Endothelial cell of umbilical vein (primary cell): ENCODE results near the gene BMPR1A. TPM values are rescaled to one million over a fixed set of nuclear protein-coding genes. Genes with fewer than 3 reads are reported as not detected.

Source experiments
- BruUV-seq: library from RNA; stranded (reverse); fragments of 400-500 nt; replicated peaks from 2 replicates; lab custom pipeline; 2021; lab: Mats Ljungman, UMichigan
- CTCF ChIA-PET: fragments of 300-600, 350-600 bp; sonication (Branson Sonifier 250); formaldehyde crosslinking; loops from one replicate; lab custom pipeline; 2021; ENCODE audit warnings: antibody characterized with exemption, inconsistent platforms; lab: Charles Lee
- POLR2A ChIA-PET: fragments of 300-600, 350-600 bp; sonication (Branson Sonifier 250); formaldehyde crosslinking; loops from one replicate; lab custom pipeline; 2021; ENCODE audit warnings: antibody characterized with exemption, inconsistent platforms; lab: Charles Lee
- DNase-seq: peaks from one replicate; pipeline ENCODE4 v3.0.0-alpha.2; 2011; ENCODE audit warnings: low read depth, low spot score
- FAIRE-seq: peaks from 2 replicates; lab custom pipeline; 2011; peaks lifted over from hg19 to GRCh38; lab: Jason Lieb, UNC
- H2AFZ ChIP-seq: 2 replicates; pipeline ENCODE4 v1.6.0; 2012; ENCODE audit warnings: low read depth, low read length, control low read depth, inconsistent platforms
- H3K27ac ChIP-seq: 2 replicates; pipeline ENCODE4 v1.5.1; 2011; ENCODE audit warnings: low read depth, mild to moderate bottlenecking, control low read depth, low read length, moderate library complexity; ENCODE audit not compliant: insufficient read depth
- H3K27me3 ChIP-seq, 2 experiments: 2 replicates each; pipeline versions ENCODE4 v1.6.0 to v1.6.1; 2011; ENCODE audit warnings: low read length in 2 of 2, mixed read lengths in 1 of 2; ENCODE audit not compliant: control insufficient read depth in 2 of 2, insufficient read depth in 2 of 2
- H3K36me3 ChIP-seq, 2 experiments: 2 replicates in 1 of 2; 3 replicates in 1 of 2; pipeline ENCODE4 v1.5.1; 2011; ENCODE audit warnings: low read length in 2 of 2, mild to moderate bottlenecking in 1 of 2, moderate library complexity in 1 of 2; ENCODE audit not compliant: control insufficient read depth in 2 of 2, insufficient read depth in 2 of 2; ENCODE audit errors: extremely low read depth in 1 of 2
- H3K4me1 ChIP-seq: 3 replicates; pipeline ENCODE4 v1.5.1; 2011; ENCODE audit warnings: mild to moderate bottlenecking, low read length; ENCODE audit not compliant: control insufficient read depth, insufficient read depth; ENCODE audit errors: extremely low read depth
- H3K4me2 ChIP-seq: 2 replicates; pipeline ENCODE4 v1.6.1; 2011; ENCODE audit warnings: low read length, control low read depth, mixed read lengths; ENCODE audit not compliant: insufficient read depth
- H3K4me3 ChIP-seq, 3 experiments: fragments of 200-600 bp in 1 of 3; sonication (generic), shearing (Covaris generic) in 1 of 3; replicated peaks in 1 of 3; 2 replicates each; pipeline ENCODE4 v1.5.1; 2011 to 2016; ENCODE audit warnings: control low read depth in 3 of 3, low read length in 3 of 3, mild to moderate bottlenecking in 2 of 3, inconsistent platforms in 1 of 3, low read depth in 1 of 3, moderate library complexity in 1 of 3; ENCODE audit not compliant: insufficient read depth in 1 of 3
- H3K79me2 ChIP-seq: 2 replicates; pipeline ENCODE4 v1.6.0; 2012; ENCODE audit warnings: low read length, inconsistent platforms; ENCODE audit not compliant: control insufficient read depth, insufficient read depth
- H3K9ac ChIP-seq: replicated peaks from 2 replicates; pipeline ENCODE3; 2011; ENCODE audit warnings: low read length, control low read depth; ENCODE audit not compliant: insufficient read depth; ENCODE audit errors: extremely low read depth
- H3K9me1 ChIP-seq: replicated peaks from 3 replicates; pipeline ENCODE4 v1.6.0; 2011; ENCODE audit warnings: mild to moderate bottlenecking, low read length; ENCODE audit not compliant: control insufficient read depth, insufficient read depth; ENCODE audit errors: extremely low read depth
- H3K9me3 ChIP-seq: replicated peaks from 2 replicates; pipeline ENCODE4 v1.5.1; 2012; ENCODE audit warnings: low read length, inconsistent platforms; ENCODE audit not compliant: control insufficient read depth, insufficient read depth
- H4K20me1 ChIP-seq: replicated peaks from 2 replicates; pipeline ENCODE3; 2011; ENCODE audit warnings: mild to moderate bottlenecking, low read length; ENCODE audit not compliant: control insufficient read depth, insufficient read depth; ENCODE audit errors: extremely low read depth
- FOS ChIP-seq: IDR thresholded peaks from 2 replicates; pipeline ENCODE4 v1.6.1; 2011; ENCODE audit warnings: mild to moderate bottlenecking, low read length, moderate library complexity, borderline replicate concordance; ENCODE audit not compliant: insufficient read depth
- GATA2 ChIP-seq: IDR thresholded peaks from 2 replicates; pipeline ENCODE4 v1.7.0; 2011; ENCODE audit warnings: low read depth, mild to moderate bottlenecking, moderate library complexity, mixed read lengths, low read length; ENCODE audit not compliant: insufficient read length, insufficient read depth
- POLR2A ChIP-seq: IDR thresholded peaks from 2 replicates; pipeline ENCODE4 v1.6.1; 2012; ENCODE audit warnings: low read depth, mild to moderate bottlenecking, control low read depth, low read length
- dilution Hi-C: fragments of 300-500 bp; cut with MboI; formaldehyde crosslinking; loops from one replicate; pipeline ENCODE4 v1.15.0; 2019; ENCODE audit warnings: low sequenced_read_pairs; ENCODE audit not compliant: extremely low pct_ligation_motif_present
- intact Hi-C: fragments of 100-400 bp; cut with micrococcal nuclease; formaldehyde crosslinking; loops from one replicate; pipeline ENCODE4 v1.10.0; 2022
- polyA plus RNA-seq, 4 experiments: library from polyadenylated mRNA; depleted of rRNA in 3 of 4; stranded (reverse) in 3 of 4; unstranded in 1 of 4; fragments of >200 nt; gene quantifications; 2 replicates each; pipeline versions ENCODE4 v1.2.1 to v1.2.3, GENCODE V29; 2011 to 2012; ENCODE audit warnings: missing spikeins in 1 of 4
- total RNA-seq: library from RNA; stranded (reverse); gene quantifications from 2 replicates; pipeline ENCODE4 v1.2.3, GENCODE V29; 2021
- TF ChIP-seq, protein P1 (sequence below): IDR thresholded peaks from 2 replicates; pipeline ENCODE4 v1.6.1; 2011; ENCODE audit not compliant: insufficient read depth, insufficient read length
- TF ChIP-seq, protein P2 (sequence below), 2 donors: IDR thresholded peaks; 1 replicate in 1 of 2; 2 replicates in 1 of 2; pipeline ENCODE4 v1.5.1; 2011; ENCODE audit warnings: low read length in 2 of 2, mild to moderate bottlenecking in 2 of 2, moderate library complexity in 2 of 2, control low read depth in 1 of 2, inconsistent platforms in 1 of 2, low read depth in 1 of 2; ENCODE audit not compliant: insufficient read depth in 1 of 2; ENCODE audit errors: extremely low read depth in 1 of 2

The BMPR1A gene
- total and polyA plus RNA-seq, 2 donors (not counting 3 experiments of a cell fraction or from before 2014, with no cell fraction given), result not detected

DNA sequence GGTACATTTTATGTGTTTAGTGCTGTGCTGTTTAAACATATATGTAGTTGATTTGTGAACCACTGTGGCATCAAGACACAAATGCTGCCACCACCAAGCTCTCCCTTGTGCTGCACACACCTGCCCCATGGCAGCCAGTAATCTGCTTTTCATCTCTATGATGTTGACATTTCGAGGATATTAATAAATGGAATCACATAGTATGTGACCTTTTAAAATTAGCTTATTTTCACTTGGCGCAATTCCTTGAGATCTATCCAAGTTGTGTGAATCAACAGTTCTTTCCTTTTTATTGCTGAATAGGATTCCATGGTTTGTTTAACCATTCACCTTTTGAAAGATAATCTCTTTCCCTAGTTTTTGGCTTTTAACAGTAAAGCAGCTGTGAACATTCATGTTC lies 73.1 kb downstream of the BMPR1A start:
- no peak for FAIRE-seq
- Histone ChIP-seq H3K27me3 (peaks cover 32 to 51% of the 10 kb centered on the region in 2 experiments), H3K9ac (no peak overlapping the region), H3K4me1 (no peaks in the 10 kb centered on the region), H2AFZ (no peak overlapping the region), H3K27ac (no peak overlapping the region), H3K36me3 (no peaks in the 10 kb centered on the region), H3K79me2 (no peaks in the 10 kb centered on the region), H3K9me3 (no peaks in the 10 kb centered on the region), H4K20me1 (no peaks in the 10 kb centered on the region), H3K4me2 (no peak overlapping the region), H3K4me3 (no peak overlapping the region), H3K9me1 (no peaks in the 10 kb centered on the region)
- no peak for TF ChIP-seq POLR2A
- TF ChIP-seq, protein P1, sequence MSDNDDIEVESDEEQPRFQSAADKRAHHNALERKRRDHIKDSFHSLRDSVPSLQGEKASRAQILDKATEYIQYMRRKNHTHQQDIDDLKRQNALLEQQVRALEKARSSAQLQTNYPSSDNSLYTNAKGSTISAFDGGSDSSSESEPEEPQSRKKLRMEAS, result no peak
- no peak for TF ChIP-seq FOS
- TF ChIP-seq, protein P2, sequence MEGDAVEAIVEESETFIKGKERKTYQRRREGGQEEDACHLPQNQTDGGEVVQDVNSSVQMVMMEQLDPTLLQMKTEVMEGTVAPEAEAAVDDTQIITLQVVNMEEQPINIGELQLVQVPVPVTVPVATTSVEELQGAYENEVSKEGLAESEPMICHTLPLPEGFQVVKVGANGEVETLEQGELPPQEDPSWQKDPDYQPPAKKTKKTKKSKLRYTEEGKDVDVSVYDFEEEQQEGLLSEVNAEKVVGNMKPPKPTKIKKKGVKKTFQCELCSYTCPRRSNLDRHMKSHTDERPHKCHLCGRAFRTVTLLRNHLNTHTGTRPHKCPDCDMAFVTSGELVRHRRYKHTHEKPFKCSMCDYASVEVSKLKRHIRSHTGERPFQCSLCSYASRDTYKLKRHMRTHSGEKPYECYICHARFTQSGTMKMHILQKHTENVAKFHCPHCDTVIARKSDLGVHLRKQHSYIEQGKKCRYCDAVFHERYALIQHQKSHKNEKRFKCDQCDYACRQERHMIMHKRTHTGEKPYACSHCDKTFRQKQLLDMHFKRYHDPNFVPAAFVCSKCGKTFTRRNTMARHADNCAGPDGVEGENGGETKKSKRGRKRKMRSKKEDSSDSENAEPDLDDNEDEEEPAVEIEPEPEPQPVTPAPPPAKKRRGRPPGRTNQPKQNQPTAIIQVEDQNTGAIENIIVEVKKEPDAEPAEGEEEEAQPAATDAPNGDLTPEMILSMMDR (IDR thresholded peaks at IDR 0.05; ENCODE audit: extremely low read depth in 1 of 2, insufficient read depth in 1 of 2, low read depth in 1 of 2, low read length in 2 of 2), result no peak
- TF ChIP-seq GATA2, result no peak
- no peak for DNase-seq
- POLR2A ChIA-PET, result no interaction called here
- BruUV-seq, result no TSS peak
- intact Hi-C loops, result no loop called here
- dilution Hi-C loops, result no loop called here
- CTCF ChIA-PET, result interaction anchor here (1.4 to 1.6 kb wide), 3 partner anchors 9 to 21 kb away, joined by 3 to 5 read pairs (median 4); no protein-coding TSS in a partner anchor
